Esophagus muscularis mucosa (tissue), 4 donors: Measurements from ENCODE around the gene MAPKAP1. TPM values are rescaled to one million over a fixed set of nuclear protein-coding genes. Genes with fewer than 3 reads are reported as not detected.

Experiments used
- DNase-seq: peaks from one replicate; pipeline ENCODE4 v3.0.0-alpha.2; 2017; ENCODE audit errors: extremely low spot score
- H3K27ac ChIP-seq, 4 donors: fragments of 200-600 bp; sonication (generic); replicated peaks in 1 of 4; 1 replicate in 3 of 4; 2 replicates in 1 of 4; pipeline ENCODE4 v1.5.1; 2016 to 2019; ENCODE audit warnings: mild to moderate bottlenecking in 1 of 4
- H3K27me3 ChIP-seq, 4 donors: fragments of 200-600 bp; sonication (generic); one replicate each; pipeline versions ENCODE4 v1.5.1 to v1.6.0; 2016 to 2019
- H3K36me3 ChIP-seq, 4 donors: fragments of 200-600 bp; sonication (generic); one replicate each; pipeline ENCODE4 v1.5.1; 2016 to 2019
- H3K4me1 ChIP-seq, 4 donors: fragments of 200-600 bp; sonication (generic); one replicate each; pipeline ENCODE4 v1.5.1; 2016 to 2019
- H3K4me3 ChIP-seq, 4 donors: fragments of 200-600 bp; sonication (generic); 1 replicate in 2 of 4; 2 replicates in 2 of 4; pipeline ENCODE4 v1.5.1; 2016 to 2019; ENCODE audit warnings: mild to moderate bottlenecking in 4 of 4, moderate library complexity in 1 of 4
- H3K9me3 ChIP-seq, 4 donors: fragments of 200-600 bp; sonication (generic); 1 replicate in 3 of 4; 2 replicates in 1 of 4; pipeline ENCODE4 v1.5.1; 2016 to 2019
- CTCF ChIP-seq, 3 experiments: fragments of 200-600 bp in 2 of 3; fragments of 450-650 bp in 1 of 3; sonication (generic) in 2 of 3; IDR thresholded peaks; one replicate each; pipeline ENCODE4 v1.5.1; 2017 to 2019; ENCODE audit warnings: antibody characterized with exemption in 3 of 3, mild to moderate bottlenecking in 2 of 3, moderate library complexity in 1 of 3
- EP300 ChIP-seq: sonication (generic); formaldehyde crosslinking; IDR thresholded peaks from one replicate; pipeline ENCODE4 v1.6.1; 2017; ENCODE audit warnings: antibody characterized with exemption
- POLR2A ChIP-seq: fragments of 450-650 bp; IDR thresholded peaks from one replicate; pipeline ENCODE4 v1.6.1; 2017; ENCODE audit warnings: antibody characterized with exemption, moderate library complexity, mild to moderate bottlenecking, low read depth
- POLR2AphosphoS5 ChIP-seq, 2 donors: sonication (generic); formaldehyde crosslinking; IDR thresholded peaks; one replicate each; pipeline ENCODE4 v1.6.1; 2017; ENCODE audit warnings: antibody characterized with exemption in 2 of 2
- WGBS: methylation state at CpG from one replicate; pipeline ENCODE4 v1.1.5; 2018; 5-methylcytosine and 5-hydroxymethylcytosine counted together
- intact Hi-C: fragments of 100-400 bp; cut with DNase I; formaldehyde crosslinking; loops from one replicate; pipeline ENCODE4 v1.15.1; 2023
- total RNA-seq, 4 donors: library from RNA; depleted of rRNA; stranded (reverse); fragments of >200 nt; gene quantifications; one replicate each; pipeline versions ENCODE4 v1.1.0 to v1.2.1, GENCODE V29; 2016

MAPKAP1 gene
- total RNA-seq, 4 donors from 2014 or later, result 84.3 to 103 (median 93.4) TPM

DNA sequence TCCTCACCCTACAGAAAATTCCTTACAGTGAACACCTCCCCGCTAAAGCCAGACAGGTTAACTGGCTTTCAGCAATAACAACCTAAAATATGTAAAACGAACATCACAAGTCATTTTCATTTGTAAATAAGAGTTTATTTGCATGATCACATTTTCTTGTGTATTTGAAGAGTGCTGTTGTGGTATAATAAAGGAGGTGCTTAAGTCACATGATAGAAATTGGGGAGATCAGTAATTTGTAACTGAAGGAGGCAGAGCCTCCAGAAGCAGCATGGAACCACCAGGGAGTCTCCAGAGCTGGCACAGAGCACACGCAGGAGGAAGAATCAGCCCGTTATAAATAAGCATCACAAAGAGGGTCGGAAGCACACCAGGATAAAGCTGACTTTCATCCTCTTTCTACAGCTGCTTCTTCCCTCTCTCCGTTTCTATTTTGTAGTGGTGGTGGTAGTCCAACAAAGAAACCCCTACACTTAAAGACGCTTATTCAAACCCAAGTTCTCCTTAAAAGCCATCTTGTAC, 210.6 kb downstream of the MAPKAP1 start:
- H3K27ac ChIP-seq, result no peak overlapping the region
- H3K9me3 ChIP-seq, result no peaks in the 10 kb centered on the region
- H3K4me1 ChIP-seq, result peaks cover 0 to 14% (median 11%) of the 10 kb centered on the region in 4 donors
- no peak for DNase-seq
- no peaks in the 10 kb centered on the region for H3K36me3 ChIP-seq
- no peak overlapping the region for H3K4me3 ChIP-seq
- H3K27me3 ChIP-seq, result no peaks in the 10 kb centered on the region
- TF ChIP-seq POLR2AphosphoS5 (IDR thresholded peaks at IDR 0.05) (no peak), CTCF (IDR thresholded peaks at IDR 0.05) (no peak), EP300 (no peak), POLR2A (no peak)
- WGBS, result 92% methylated on average over 7 of the region's 7 CpGs
- intact Hi-C loops, result no loop called here

DNA sequence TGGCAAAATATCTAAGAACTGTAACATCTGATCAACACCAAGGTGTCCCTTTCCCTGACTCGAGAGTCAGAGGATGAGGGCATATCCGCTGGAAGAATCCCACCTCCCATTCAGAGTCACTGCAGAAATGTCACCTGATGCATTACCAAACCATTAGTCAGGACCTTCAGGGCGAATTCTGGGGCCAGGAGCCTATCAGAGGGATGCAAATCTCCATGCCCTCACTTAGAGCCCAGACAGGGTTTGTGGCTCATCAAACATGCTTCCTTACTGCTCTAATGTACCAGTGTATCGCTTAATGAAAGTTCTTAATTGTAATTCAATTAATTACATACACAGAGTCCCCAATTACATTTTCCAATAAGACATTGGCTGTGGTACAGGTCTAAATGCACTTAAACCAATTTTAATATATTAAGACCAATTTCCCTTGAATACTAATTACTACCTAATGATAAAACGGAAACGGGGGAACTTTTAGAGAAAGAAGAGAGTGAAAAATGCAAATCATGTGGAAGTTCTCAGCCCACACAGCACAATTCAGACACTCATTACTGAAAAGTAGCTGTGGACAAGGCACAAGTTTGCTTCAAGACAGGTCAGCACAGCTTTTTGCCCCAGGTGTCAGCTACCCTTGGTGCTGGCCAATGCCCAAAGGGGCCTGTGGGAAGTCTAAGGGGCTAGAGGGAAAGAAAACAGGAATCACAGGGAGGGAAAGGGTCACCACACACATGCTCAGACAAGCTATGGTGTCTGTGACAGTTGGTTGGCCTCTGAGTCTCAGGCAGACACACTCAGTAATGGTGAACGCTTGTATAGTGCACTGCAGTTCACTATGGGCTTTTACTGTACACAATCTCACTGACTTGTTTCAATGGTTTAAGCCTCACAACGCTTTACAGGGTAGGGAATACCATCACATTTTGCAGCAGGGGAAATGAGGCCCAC, 211.6 kb downstream of the MAPKAP1 start:
- no peak overlapping the region for H3K27ac ChIP-seq
- peaks cover 0 to 14% (median 11%) of the 10 kb centered on the region in 4 donors for H3K4me1 ChIP-seq
- H3K9me3 ChIP-seq, result no peaks in the 10 kb centered on the region
- TF ChIP-seq POLR2AphosphoS5 (IDR thresholded peaks at IDR 0.05) (no peak), POLR2A (no peak), CTCF (IDR thresholded peaks at IDR 0.05) (no peak), EP300 (no peak)
- H3K36me3 ChIP-seq, result no peaks in the 10 kb centered on the region
- no peak for DNase-seq
- H3K27me3 ChIP-seq, result no peaks in the 10 kb centered on the region
- H3K4me3 ChIP-seq, result no peak overlapping the region
- intact Hi-C loops, result no loop called here
- WGBS, result 97% methylated on average over 7 of the region's 8 CpGs

DNA sequence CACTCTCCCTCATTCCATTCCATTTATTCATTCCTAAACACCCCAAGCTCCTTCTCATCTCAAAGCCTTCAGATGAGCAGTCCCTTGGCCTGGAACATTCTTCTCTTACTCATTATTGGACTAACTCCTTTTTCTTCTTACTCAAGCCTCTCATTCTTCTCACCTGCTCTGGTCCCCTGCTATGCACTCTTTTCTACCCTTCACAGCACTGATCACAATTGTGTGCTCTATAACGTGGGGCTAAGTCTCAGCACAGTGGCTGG, 212.4 kb downstream of the MAPKAP1 start:
- H3K36me3 ChIP-seq, result no peaks in the 10 kb centered on the region
- no peaks in the 10 kb centered on the region for H3K27me3 ChIP-seq
- WGBS, result 86% methylated on average over 1 of the region's 1 CpG
- H3K4me3 ChIP-seq, result no peak overlapping the region
- intact Hi-C loops, result no loop called here
- no peaks in the 10 kb centered on the region for H3K9me3 ChIP-seq
- peaks cover 0 to 14% (median 11%) of the 10 kb centered on the region in 4 donors for H3K4me1 ChIP-seq
- DNase-seq, result no peak
- TF ChIP-seq CTCF (IDR thresholded peaks at IDR 0.05) (no peak), POLR2A (no peak), EP300 (no peak)
- no peak overlapping the region for H3K27ac ChIP-seq

- Histone ChIP-seq H3K36me3 (no peaks in the 10 kb centered on the region), H3K9me3 (no peaks in the 10 kb centered on the region), H3K4me1 (peaks cover 0 to 14% (median 11%) of the 10 kb centered on the region in 4 donors), H3K27ac (no peak overlapping the region), H3K27me3 (no peaks in the 10 kb centered on the region), H3K4me3 (no peak overlapping the region)
- TF ChIP-seq POLR2A (no peak), CTCF (IDR thresholded peaks at IDR 0.05) (no peak), POLR2AphosphoS5 (IDR thresholded peaks at IDR 0.05) (no peak), EP300 (no peak)
- DNase-seq, result peak; percentile 87
- 95% methylated on average over 12 of the region's 12 CpGs for WGBS
- intact Hi-C loops, result no loop called here
Measured at GRCh38 chr9:125493881-125494652, 212.9 kb downstream of the MAPKAP1 start.
